ENCODE measurements around the gene CSAD.
A peak's percentile ranks its signal among the peaks of the same experiment; 100 is the strongest.

The CSAD gene

GRCh38 chr12:53198486-53199110 lies 17.9 kb upstream of the CSAD start:
- no peak for DNase-seq

GRCh38 chr12:53197011-53197640 lies 16.4 kb upstream of the CSAD start:
- no peak for DNase-seq

GRCh38 chr12:53196486-53196885 lies 15.8 kb upstream of the CSAD start:
- no peak for DNase-seq

GRCh38 chr12:53195516-53196420 lies 15.0 kb upstream of the CSAD start:
- DNase-seq: no peak

GRCh38 chr12:53194973-53195372 lies 14.2 kb upstream of the CSAD start:
- DNase-seq: no peak

GRCh38 chr12:53193985-53194716 lies 13.4 kb upstream of the CSAD start:
- no peak for DNase-seq

- DNase-seq: no peak
Measured at GRCh38 chr12:53193040-53193439, 12.3 kb upstream of the CSAD start.

- no peak for DNase-seq
Measured at GRCh38 chr12:53192531-53193021, 11.9 kb upstream of the CSAD start.

- DNase-seq: no peak
Measured at GRCh38 chr12:53191885-53192530, 11.3 kb upstream of the CSAD start.

- no peak for DNase-seq
Measured at GRCh38 chr12:53191096-53191884, 10.6 kb upstream of the CSAD start.

- peak; percentile 45 for DNase-seq
Measured at GRCh38 chr12:53190108-53190729, 9.5 kb upstream of the CSAD start.

GRCh38 chr12:53187145-53187899 lies 6.6 kb upstream of the CSAD start:
- DNase-seq: no peak

- DNase-seq: no peak
Measured at GRCh38 chr12:53186745-53187144, 6.0 kb upstream of the CSAD start.

- no peak for DNase-seq
Measured at GRCh38 chr12:53185582-53186153, 4.9 kb upstream of the CSAD start.

- DNase-seq: no peak
Measured at GRCh38 chr12:53184828-53185227, 4.1 kb upstream of the CSAD start.

- DNase-seq: no peak
Measured at GRCh38 chr12:53182903-53183302, 2.2 kb upstream of the CSAD start.

GRCh38 chr12:53181935-53182334 lies 1.2 kb upstream of the CSAD start:
- DNase-seq: no peak

- DNase-seq: peak; percentile 65
Measured at GRCh38 chr12:53180931-53181645, 363 bp upstream of the CSAD start.

GRCh38 chr12:53179687-53180219 lies 972 bp downstream of the CSAD start:
- no peak for DNase-seq

All from effector CD4-positive, alpha-beta T cell (primary cell).